TTC549 (cell line): ENCODE results near the gene C22orf42.
"Not testable (repeated sequence)": the region's sequence is repeated elsewhere in the genome, so short reads cannot be mapped to it uniquely, and the experiment has no call there.

Experiments
- FAIRE-seq: peaks from 2 replicates; lab custom pipeline; 2012; peaks lifted over from hg19 to GRCh38; lab: Jason Lieb, UNC

The C22orf42 gene, protein sequence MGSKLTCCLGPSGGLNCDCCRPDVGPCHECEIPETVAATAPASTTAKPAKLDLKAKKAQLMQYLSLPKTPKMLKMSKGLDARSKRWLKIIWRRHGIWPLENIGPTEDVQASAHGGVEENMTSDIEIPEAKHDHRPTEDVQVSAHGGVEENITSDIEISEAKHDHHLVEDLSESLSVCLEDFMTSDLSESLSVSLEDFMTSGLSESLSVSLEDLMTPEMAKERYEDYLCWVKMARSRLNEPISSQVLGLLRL

DNA sequence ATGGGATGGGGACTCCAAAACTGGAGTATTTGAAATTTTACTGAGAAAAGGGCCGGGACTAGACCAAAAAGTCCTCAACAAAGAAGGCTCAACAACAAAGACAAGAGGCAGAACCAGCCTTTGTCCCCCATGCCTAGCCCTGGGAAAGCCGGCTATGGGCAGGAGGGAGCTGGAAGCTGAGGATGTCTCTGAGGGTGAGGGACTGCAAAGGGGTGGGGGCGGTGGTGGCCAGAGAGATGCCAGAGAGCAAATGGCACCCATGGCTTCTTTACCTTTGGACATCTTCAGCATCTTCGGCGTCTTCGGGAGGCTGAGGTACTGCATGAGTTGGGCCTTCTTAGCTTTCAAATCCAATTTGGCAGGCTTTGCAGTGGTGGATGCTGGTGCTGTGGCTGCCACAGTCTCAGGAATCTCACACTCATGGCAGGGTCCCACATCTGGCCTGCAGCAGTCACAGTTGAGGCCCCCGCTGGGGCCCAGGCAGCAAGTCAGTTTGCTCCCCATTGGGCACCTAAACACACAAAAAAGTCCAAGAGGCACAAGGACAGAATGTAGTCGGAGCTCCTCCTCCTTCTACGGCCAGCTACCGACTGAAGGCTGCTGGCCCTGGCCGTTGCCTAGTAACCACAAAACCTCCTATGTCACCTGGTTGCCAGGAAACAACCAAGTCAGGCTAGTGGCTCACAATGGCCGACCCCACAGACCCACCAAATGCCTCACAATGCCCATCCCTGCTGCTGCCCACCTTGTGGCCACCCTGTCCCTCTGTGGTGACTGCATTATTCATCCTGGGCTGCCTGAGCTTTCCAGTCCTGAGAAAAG, at the start of gene C22orf42:
Gene C22orf42 (minus strand): TSS at position 592 of the 822 bp plus-strand sequence. CDS start 88 bp downstream, at position 504.
- no peak for FAIRE-seq

DNA sequence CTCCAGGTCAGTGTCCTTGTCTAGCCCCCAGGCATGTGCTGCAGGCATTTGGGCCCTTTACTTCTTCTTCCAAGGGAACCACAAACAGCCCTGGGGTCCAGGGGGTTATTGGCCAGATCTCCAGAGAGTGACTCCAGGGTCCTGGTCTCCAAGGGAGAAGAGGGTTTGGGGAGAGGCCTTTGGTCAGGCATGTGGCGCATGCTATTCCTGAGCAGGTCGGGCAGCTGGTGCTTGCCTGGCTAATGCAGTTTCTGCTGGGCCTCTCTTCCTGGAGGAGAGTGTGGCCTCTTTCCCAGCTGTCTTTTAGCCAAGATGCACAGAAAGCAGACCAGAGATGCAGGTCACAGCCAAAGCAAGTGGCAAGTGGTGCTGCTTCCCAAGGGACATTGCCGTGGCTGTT, 49.6 kb upstream of the C22orf42 start:
- no peak for FAIRE-seq

DNA sequence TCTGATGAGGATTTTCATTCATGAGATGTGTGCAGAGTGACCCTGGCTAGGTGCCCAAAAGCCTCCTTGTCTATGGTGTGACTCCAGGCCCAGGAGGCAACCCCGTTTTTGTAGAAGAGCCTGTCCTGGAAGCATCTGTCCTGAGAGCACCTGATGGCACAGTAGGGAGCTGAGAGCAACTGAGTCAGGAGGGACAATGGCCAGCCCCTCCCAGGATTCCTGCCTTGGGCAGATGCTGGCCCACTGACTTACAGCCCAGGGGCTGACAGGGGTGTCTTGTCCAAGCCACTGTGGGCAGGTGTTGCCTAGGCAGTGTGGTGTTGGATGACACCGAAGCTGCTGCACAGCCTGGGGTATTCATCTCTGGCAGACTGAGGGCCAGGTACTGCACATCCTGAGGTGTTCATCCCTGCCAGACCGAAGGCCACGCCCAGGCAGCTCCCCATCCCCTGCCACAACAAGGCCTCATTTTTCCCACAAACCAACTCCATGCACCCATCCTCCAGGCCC, 48.9 kb upstream of the C22orf42 start:
- no peak for FAIRE-seq

DNA sequence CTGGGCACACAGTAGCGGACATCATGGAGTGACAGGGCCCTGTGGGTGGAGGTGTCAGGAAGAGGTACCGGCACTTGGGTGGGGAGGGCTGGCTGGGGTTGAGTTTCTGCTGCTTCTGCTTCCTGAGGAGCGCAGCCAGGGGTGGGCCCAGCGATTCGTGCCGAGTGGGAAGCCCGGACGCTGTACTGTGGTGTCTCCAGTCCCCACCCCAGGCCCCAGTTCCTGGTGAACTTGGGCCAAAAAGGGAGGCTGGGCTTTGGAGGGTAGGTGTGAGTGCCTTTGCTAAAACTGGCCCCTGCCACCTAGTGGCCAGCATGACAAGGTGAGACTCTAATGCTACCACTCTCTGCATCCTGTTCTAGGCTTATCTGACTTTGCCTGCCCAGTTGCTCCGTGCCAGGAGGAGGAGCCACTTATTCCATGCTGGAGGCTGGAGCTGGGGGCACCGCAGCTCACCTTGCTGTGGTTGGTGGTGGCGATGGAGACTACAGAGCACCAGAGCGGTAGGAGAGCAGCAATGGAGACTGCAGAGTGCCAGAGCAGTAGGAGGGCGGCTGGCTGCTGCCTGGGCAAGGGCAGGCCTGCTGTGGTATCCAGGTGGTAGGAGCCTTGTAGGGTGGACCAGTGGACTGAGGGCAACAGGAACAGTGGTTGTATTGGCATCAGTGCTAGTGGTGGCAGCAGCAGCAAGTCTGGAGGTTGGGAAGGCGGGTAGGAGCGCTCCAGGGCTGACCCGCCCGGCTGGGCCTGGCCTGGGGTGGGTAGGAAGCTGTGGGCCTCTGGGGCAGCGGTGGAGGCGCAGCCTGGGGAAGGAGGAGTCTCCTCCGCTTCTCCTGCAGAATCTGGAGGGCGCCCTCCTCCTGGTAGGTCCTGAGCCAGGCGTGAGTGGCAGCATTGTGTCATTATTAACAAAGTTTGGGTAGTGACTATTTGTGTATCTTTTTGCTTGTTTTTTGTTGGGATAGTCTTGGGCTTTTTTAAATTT, 48.0 kb upstream of the C22orf42 start:
- FAIRE-seq = no peak

DNA sequence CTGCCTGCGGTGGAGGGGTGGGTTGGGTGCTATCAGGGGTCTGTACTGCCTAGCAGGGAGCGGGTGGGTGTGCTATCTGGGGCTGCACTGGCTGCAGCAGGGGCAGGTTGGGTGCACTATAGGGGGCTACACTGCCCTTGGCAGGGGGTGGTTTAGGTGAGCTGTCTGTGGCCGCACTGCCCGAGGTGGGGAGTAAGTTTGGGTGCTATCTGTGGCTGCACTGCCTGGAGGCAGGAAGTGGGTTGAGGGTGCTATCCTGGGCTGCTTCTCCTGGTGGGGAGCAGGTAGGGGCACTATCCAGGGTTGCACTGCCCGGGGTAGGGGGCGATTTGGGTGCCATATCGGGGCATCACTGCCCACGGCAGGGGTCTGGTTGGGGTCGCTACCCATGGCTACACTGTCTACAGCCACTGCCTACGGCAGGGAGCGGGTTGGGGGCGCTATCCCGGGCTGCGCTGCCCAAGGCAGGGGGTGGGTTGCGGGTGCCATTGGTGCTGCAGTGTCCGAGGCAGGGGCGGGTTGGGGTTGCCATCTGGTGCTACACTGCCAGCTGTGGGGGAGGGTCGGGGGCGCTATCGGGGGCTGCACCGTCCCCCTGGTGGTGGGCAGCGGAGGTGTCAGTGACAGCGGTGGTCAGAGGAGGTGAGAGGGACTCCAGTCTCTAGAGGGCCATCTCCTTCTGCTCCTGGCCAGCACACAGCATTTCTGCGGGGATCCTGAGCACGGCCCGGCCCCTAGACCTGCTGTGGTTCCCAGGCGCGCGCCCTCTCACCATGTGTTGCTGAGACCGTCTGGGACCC, 47.1 kb upstream of the C22orf42 start:
- no peak for FAIRE-seq

DNA sequence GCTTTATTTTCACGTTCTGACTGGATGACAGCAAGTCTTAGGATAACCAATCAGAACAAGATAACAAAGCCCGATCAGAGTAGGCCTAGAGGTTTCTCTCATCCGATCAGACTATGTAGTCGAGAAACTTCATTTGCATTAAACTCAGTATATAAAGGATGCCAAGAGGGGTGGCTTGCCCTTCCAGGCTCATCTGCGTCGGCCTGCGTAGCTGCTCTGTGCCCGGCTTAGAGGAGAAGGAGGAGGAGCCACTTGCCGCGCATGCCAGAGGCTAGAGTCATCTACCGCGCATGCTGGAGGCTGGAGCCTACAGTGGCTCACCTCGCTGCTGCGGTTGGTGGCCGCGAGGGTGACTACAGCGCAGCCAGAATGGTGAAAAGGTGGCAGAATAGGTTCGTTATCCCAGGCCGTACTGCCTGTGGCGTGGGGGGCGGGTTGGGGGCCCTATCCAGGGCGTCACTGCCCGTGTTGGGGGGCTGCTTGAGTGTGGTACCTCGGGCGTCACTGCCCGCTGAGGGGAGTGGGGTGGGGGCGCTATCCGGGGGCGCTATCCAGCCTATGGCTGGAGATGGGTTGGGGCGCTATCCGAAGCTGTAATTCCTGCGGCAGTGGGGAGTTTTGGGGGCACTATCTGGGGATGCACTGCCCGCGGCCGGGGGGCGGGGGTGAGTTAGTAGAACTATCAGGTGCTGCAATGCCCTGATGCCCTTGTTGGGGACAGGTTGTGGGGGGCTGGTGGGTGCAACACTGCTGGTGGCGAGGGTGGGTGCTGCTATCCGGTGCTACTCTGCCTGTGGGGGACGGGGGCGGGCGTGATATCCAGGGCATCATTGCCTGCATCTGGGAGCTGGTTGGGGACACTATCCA, 46.0 kb upstream of the C22orf42 start, which contains the start of gene RFPL2:
Gene RFPL2 (minus strand): TSS at position 218 of the 867 bp plus-strand sequence. CDS start 2,622 bp downstream, outside the sequence.
- FAIRE-seq = no peak

DNA sequence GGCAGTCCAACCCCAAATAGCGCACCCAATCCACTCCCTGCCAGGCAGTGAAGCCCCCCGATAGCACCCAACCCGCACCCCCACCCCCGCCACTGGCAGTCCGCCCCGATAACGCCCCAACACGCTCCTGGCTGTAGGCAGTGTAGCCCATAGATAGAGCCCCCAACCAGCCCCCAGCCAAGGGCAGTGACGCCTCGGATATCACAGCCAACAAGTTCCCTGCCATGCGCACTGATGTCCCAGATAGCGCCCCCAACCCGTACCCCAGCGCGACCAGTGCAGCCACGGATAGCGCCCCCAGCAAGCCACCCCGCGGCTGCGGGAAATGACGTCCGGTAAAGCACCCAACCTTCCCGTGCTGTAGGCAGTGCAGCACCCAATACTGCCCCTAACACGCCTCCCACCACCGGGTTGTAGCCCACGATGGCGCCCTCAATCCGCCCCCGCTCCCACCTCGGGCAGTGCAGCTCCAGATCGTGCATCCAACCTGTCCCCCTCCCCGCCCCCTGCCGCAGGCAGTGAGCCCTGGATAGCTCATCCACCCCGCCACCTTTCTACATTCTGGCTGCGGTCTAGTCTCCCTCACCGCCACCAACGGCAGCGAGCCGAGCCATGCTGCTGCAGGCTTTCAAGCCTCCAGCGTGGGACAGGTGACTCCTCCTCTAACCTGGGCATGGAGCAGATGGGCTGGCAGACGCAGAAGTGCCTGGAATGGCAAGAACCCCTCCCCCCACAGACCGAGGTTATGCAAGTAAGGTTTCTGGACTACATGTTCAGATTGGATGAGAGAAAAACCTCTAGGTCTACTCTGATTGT, 45.1 kb upstream of the C22orf42 start:
- no peak for FAIRE-seq

DNA sequence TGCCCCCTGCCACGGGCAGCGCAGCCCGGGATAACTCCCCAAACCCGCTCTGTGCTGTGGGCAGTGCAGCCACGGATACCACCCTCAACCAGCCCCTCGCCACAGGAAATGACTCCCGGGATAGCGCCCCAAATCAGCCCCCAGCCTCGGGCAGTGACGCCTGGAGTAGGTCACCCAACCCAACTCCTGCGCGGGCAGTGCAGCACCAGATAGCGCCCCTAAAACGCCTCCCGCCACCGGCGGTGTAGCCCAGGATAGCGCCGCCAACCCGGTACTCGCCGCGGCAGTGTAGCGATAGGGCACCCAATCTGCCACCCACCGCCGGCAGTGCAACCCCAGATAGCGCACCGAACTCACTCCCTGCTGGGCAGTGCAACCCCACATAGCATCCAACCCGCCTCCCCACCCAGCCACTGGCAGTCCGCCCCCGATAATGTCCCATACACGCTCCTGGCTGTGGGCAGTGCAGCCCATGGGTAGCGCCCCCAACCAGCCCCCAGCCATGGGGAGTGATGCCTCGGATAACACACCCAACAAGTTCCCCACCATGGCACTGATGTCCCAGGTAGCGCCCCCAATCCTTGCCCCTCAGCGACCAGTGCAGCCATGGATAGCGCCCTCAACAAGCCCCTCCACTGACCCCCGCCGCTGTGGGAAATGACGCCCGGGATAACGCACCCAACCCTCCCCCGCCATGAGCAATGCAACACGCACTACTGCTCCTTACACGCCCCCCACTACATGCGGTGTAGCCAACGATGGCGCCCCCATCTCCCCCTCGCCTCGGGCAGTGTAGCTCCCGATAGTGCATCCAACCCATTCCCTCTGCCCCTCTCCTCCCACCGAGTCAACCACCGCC, 44.3 kb upstream of the C22orf42 start:
- no peak for FAIRE-seq

DNA sequence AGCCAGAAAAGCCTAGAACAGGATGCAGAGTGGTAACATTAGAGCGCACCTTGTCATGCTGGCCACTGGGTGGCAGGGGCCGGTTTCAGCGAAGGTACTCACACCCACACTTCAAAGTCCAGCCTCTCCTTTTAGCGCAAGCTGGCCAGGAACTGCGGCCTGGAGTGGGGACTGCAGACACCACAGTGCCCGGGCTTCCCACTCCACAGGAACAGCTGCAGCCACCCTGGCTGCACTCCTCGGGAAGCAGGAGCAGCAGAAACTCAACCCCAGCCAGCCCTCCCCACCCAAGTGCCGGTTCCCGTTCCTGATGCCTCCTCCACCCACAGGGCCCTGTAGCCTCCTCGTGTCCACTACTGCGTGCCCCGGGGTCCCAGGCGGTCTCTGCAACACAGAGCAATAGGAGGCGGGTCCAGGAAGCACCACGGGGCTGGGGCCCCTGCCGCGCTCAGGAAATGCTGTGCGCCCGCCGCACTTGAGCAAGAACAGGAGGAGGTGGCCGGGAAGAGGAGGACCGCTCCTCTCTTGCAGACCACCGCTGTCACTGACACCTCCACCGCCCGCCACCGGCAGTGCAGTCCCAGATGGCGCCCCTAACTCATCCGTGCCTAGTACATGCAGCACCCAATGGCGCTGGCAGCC, 43.6 kb upstream of the C22orf42 start:
- no peak for FAIRE-seq

DNA sequence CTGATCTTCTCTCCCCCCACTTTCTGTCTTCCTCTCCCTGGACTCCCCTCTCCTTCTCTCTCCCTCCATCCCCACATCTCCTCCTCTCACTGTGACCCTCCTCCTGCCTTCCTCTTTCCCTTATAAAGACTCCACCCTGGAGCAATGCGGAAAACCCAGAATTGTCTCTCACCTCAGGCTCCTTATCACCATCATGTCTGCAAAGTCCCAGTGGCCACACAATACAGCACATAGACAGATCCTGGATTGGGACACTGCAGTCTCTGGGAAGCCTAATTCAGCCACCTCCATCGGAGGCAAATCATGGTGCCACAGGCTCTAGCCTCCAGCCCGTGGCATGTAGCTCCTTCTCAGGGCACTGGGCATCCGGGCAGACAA, 43.0 kb upstream of the C22orf42 start:
- FAIRE-seq = no peak

DNA sequence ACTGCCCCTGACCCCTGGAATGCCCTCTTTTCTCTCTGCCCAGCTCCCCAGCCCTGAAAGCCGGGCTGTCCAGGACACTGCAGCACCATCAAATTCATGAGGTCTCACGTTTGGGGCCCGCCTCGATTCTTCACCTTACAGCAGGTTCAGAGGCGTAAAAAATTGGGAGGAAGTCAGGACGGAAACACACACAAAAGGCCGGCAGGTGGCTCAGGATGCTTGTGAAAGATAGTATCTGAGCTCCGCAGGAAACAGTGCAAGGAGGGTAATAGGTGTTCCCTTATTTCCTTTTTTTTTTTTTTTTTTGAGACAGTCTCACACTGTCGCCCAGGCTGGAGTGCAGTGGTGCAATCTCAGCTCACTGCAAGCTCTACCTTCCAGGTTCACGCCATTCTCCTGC, 41.6 kb upstream of the C22orf42 start:
- FAIRE-seq = no peak

DNA sequence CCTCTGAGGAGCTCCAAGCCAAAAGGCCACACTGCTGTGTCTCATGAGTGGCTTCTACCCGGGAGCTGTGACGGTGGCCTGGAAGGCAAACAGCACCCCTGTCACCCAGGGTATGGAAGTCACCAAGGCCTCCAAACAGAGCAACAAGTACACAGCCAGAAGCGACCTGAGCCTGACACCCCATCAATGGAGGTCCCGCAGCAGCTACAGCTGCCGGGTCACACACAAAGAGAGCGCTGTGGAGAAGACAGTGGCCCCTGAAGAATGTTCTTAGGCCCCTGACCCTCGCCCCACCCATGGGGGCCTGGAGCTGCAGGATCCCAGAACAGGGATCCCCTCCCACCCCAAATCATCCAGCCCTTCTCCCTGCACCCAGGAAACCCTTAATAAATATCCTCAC, 40.9 kb upstream of the C22orf42 start:
- FAIRE-seq = no peak

DNA sequence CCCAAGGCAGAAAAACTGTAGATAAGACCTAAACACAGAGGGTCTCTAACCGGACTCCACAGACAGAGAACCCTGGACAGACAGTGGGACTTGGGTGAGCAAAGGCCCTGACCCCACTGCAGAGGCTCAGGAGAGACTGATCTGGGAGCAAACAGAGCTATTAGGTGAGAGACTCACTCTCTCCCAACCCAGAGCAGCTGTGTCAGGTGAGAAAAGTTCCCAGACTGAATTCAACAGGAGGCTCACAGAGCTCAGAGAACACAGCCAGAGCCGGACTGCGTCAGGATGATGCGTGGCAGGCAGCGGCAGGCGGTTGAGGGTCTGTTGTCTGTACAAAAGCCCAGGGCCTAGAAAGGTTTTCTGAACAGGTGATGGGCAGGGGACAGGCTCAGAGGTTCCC, 40.2 kb upstream of the C22orf42 start:
- FAIRE-seq = no peak

DNA sequence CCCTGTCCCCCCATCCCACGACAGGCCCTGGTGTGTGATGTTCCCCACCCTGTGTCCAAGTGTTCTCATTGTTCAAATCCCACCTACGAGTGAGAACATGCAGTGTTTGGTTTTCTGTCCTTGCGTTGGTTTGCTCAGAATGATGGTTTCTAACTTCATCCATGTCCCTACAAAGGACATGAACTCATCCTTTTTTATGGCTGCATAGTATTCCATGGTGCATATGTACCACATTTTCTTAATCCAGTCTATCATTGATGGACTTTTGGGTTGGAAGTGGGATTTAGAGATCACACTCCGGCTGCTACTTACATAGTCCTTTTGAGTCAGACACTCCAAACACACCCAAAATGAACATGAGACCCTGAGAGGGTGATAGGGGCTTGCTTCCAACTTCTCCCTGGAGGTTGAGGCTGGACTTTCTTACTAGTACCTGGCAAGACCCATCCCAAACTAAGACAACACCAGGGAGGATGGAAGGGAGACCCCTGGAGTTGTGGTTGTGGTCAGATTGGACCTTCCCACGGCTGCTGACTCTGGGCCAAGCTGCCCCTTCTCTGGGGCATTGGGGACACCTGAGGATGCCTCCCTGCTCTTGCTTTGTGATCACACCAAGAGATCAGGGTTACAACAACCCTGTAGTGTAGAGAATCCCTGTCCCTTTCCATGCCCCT, 38.6 kb upstream of the C22orf42 start:
- not testable (repeated sequence) for FAIRE-seq

DNA sequence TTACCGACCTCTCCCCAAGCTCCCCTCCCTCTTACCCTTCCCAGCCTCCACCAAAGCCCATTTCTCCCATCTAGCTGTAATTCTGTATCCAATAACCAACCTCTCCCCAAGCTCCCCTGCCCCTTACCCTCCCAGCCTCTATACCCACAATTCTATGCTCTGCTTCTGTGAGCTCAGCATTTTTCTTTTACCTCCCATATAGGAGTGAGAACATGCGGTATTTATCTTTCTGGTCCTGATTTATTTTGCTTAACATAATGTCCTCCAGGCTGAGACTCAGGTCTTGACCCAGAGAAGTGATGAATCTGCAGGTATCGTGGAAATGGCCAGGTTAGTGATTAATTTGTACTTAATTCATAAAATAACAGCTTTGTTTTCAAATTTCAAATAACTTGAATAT, 36.8 kb upstream of the C22orf42 start:
- not testable (repeated sequence) for FAIRE-seq

DNA sequence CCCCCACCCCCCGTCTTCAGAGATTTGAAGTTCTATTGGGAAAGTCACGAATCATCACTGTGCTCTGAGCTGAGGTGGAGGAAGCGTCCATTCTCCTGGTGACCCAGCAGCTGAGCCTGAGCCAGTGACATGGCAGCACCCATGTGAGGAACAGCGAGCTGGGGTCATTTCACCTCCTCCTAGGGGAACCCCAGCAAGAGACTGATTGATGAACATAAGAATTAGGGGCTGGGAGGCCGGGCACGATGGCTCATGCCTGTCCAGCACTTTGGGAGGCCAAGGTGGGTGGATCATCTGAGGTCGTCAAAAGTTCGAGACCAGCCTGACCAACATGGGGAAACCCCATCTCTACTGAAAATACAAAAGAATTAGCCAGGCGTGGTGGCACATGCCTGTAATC, 34.2 kb upstream of the C22orf42 start:
- not testable (repeated sequence) for FAIRE-seq

DNA sequence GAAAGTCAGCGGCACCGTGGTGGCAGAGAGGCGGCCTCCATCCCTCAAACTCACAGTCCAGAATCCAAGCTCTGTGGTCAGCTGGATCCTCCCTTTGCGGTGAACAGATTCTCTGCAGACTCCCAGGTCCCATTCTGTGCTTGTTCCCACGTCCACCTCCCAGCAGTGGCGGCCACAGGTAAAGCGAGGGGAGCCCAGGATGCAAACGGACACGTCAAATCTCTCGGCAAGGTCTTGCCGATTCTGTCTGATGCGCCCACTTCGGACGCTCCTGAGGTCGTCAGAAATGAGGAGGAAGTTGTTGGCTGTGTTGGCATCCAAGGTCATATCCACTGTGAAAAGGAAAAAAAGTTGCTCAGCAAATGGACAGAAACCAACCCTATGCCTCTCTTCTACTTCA, 31.9 kb upstream of the C22orf42 start:
- not testable (repeated sequence) for FAIRE-seq
